Measurements from ENCODE around the gene VSNL1. TPM values are rescaled to one million over a fixed set of nuclear protein-coding genes. Genes with fewer than 3 reads are reported as not detected.

The VSNL1 gene
- total RNA-seq, 2 donors from 2014 or later, result 0.66 to 4.2 TPM

DNA sequence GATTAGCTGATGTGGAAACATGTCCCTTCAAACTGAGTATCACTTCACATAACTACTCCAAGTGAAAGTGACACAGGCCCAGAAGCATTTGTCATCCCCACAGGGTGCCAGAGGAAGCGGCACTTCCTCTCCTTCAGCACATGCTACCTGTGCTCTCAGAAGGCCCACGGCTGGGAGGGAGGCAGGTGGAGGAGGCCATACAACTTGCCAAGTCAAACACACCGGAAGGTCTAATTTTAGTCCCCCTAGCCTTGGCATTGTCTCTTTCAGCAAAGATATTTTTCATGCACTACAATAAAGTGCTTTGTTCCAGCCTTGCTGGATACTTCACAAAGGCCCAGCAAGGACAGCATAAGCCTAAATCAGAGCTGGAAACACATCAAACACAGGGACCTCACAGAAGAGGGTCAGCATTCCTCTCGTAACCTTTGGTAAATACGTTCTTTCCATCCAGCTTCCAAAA is 38.0 kb downstream of the VSNL1 start:
- TF ChIP-seq, protein P1, sequence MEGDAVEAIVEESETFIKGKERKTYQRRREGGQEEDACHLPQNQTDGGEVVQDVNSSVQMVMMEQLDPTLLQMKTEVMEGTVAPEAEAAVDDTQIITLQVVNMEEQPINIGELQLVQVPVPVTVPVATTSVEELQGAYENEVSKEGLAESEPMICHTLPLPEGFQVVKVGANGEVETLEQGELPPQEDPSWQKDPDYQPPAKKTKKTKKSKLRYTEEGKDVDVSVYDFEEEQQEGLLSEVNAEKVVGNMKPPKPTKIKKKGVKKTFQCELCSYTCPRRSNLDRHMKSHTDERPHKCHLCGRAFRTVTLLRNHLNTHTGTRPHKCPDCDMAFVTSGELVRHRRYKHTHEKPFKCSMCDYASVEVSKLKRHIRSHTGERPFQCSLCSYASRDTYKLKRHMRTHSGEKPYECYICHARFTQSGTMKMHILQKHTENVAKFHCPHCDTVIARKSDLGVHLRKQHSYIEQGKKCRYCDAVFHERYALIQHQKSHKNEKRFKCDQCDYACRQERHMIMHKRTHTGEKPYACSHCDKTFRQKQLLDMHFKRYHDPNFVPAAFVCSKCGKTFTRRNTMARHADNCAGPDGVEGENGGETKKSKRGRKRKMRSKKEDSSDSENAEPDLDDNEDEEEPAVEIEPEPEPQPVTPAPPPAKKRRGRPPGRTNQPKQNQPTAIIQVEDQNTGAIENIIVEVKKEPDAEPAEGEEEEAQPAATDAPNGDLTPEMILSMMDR (IDR thresholded peaks at IDR 0.05), result no peak
- TF ChIP-seq POLR2A (IDR thresholded peaks at IDR 0.05), result no peak
- Histone ChIP-seq H3K4me3 (no peak overlapping the region), H3K36me3 (replicated peaks in 1 of 2; ENCODE audit: insufficient read depth in 1 of 2, low read depth in 2 of 2) (no peaks in the 10 kb centered on the region), H3K27ac (peak overlapping the region in 2 of 4 donors; percentile 10 to 28), H3K27me3 (no peaks in the 10 kb centered on the region), H3K4me1 (no peaks in the 10 kb centered on the region), H3K9me3 (no peaks in the 10 kb centered on the region)
- peak in 2 of 4 donors; percentile 30 to 34 for DNase-seq
- peak; percentile 30 for ATAC-seq
- intact Hi-C loops (cut with DNase I), result no loop called here
- WGBS, 2 donors, result 14 to 32% methylated on average over 5 of the region's 5 CpGs

DNA sequence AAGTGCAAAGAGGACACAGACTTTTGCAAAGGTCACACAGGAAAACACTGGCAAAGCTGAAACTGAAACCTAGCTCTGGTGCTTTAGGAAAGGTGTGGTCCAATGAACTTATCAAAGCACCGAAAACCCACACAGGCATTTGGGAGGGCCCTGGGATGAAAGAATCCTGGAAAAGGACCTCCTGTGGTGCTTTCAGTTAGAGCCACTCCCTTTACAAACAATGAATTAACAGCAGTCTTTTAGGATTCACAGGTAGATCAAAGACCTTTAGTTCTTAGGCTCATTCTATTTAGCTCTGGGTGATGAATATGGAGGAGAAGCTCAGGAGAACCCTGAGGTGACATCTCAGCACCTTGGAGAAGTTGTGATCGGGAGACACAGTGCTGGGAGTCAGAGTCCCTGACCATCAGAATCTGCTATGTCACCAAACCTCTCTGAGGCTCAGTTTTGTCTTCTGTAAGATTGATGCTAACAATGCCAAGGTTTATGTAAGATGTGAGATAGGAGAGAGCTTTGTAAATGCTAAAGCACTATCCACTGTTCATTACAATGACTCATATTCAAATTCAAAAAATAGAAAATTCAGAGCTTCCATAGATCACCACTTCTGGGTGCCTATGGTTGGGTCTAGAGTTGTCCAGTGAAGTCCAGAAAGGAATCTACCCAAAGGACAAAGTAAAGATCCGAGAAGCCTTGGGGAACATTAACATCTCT is 39.3 kb downstream of the VSNL1 start:
- Histone ChIP-seq H3K9me3 (no peaks in the 10 kb centered on the region), H3K27ac (no peak overlapping the region), H3K4me1 (no peaks in the 10 kb centered on the region), H3K27me3 (no peaks in the 10 kb centered on the region), H3K36me3 (replicated peaks in 1 of 2; ENCODE audit: insufficient read depth in 1 of 2, low read depth in 2 of 2) (no peaks in the 10 kb centered on the region), H3K4me3 (no peak overlapping the region)
- ATAC-seq (no peak), DNase-seq (no peak)
- TF ChIP-seq, protein P1 (IDR thresholded peaks at IDR 0.05), result no peak
- TF ChIP-seq POLR2A (IDR thresholded peaks at IDR 0.05), result no peak
- intact Hi-C loops (cut with DNase I), result no loop called here
- WGBS, 2 donors, result 72 to 81% methylated on average over 3 of the region's 3 CpGs

DNA sequence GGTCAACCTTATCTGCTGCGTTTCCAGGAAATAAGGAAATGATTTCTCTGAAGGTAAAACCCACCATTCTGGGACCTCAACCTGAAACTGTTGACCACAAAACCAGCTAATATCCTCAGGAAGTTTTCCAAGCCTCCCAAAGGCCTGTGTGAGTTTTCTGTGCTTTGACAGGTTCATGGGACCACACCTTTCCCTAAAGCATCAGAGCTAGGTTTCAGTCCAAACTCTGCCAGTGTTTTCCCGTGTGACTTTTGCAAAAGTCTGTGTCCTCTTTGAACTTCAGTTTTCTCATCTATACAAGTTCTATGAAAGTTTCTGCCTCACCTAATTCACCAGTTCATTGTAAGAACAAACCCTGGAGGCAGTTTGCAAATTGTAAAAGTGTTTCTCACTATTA is 39.8 kb downstream of the VSNL1 start:
- H3K4me1 ChIP-seq, result no peaks in the 10 kb centered on the region
- no peak overlapping the region for H3K27ac ChIP-seq
- H3K9me3 ChIP-seq, result no peaks in the 10 kb centered on the region
- no peaks in the 10 kb centered on the region for H3K27me3 ChIP-seq
- H3K36me3 ChIP-seq (replicated peaks in 1 of 2; ENCODE audit: insufficient read depth in 1 of 2, low read depth in 2 of 2), result no peaks in the 10 kb centered on the region
- intact Hi-C loops (cut with DNase I), result no loop called here
- no peak for ATAC-seq
- TF ChIP-seq, protein P1 (IDR thresholded peaks at IDR 0.05), result no peak
- no peak for TF ChIP-seq POLR2A (IDR thresholded peaks at IDR 0.05)
- WGBS, 2 donors, result 77 to 84% methylated on average over 2 of the region's 2 CpGs
- DNase-seq, result no peak
- no peak overlapping the region for H3K4me3 ChIP-seq

DNA sequence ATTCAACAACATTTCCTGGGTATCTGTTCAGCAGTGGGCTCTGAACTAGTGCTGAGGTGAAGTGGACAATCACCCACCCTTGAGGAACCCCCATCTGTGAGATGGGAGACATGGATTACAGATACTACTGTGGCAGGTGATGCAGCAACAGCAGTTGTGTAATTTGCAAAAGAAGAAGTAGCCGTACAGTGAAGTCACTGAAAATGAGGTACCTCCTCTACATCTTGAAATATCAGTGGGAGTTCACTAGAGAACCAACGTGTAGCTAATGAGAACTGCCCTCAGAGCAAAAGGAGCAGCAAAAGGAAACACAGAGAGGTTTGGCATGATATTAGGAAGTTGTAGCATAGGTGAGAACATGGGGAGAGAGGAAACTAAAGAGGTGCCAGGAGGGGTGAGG is 41.3 kb downstream of the VSNL1 start:
- Histone ChIP-seq H3K4me1 (no peaks in the 10 kb centered on the region), H3K4me3 (no peak overlapping the region), H3K27ac (no peak overlapping the region), H3K9me3 (no peaks in the 10 kb centered on the region), H3K36me3 (replicated peaks in 1 of 2; ENCODE audit: insufficient read depth in 1 of 2, low read depth in 2 of 2) (no peaks in the 10 kb centered on the region), H3K27me3 (no peaks in the 10 kb centered on the region)
- no peak for TF ChIP-seq POLR2A (IDR thresholded peaks at IDR 0.05)
- TF ChIP-seq, protein P1 (IDR thresholded peaks at IDR 0.05), result no peak
- ATAC-seq (no peak), DNase-seq (no peak)
- 70 to 75% methylated on average over 2 of the region's 2 CpGs for WGBS, 2 donors
- intact Hi-C loops (cut with DNase I), result no loop called here

DNA sequence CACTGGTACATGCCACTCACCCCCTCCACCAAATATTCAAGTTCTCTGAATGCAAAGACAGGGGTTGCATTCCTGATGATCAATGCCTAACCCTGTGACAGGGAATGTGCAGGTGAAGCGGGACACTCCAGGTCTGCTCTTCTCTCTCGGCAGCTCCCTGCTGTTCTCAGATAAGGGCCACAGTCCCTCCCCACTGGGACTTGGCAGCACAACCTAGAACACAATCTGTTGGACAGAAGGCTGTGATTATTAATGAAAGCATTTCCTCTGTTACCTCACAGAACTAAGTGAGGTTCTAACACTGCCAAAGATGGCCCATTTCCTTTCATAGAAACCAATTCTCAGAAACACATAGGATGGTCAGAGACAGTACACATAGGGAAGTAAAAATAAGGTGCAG is 42.7 kb downstream of the VSNL1 start:
- ATAC-seq (no peak), DNase-seq (no peak)
- no peaks in the 10 kb centered on the region for H3K9me3 ChIP-seq
- H3K27me3 ChIP-seq, result no peaks in the 10 kb centered on the region
- H3K27ac ChIP-seq, result no peak overlapping the region
- no peak overlapping the region for H3K4me3 ChIP-seq
- TF ChIP-seq POLR2A (IDR thresholded peaks at IDR 0.05), result no peak
- TF ChIP-seq, protein P1 (IDR thresholded peaks at IDR 0.05), result no peak
- WGBS, 2 donors, result 31 to 41% methylated on average over 2 of the region's 2 CpGs
- intact Hi-C loops (cut with DNase I), result no loop called here
- H3K36me3 ChIP-seq (replicated peaks in 1 of 2; ENCODE audit: insufficient read depth in 1 of 2, low read depth in 2 of 2), result no peaks in the 10 kb centered on the region
- H3K4me1 ChIP-seq, result no peaks in the 10 kb centered on the region

All from body of pancreas (tissue), 4 donors.